Small intestine (tissue), 7 donors: ENCODE results near the gene OBSCN. TPM values are rescaled to one million over a fixed set of nuclear protein-coding genes. Genes with fewer than 3 reads are reported as not detected.
"Not testable (repeated sequence)": the region's sequence is repeated elsewhere in the genome, so short reads cannot be mapped to it uniquely, and the experiment has no call there.

ENCODE experiments used
- DNase-seq, 2 donors: peaks; one replicate each; pipeline versions ENCODE4 v3.0.0 to v3.0.0-alpha.2; 2013
- FAIRE-seq: peaks from 2 replicates; lab custom pipeline; 2012; peaks lifted over from hg19 to GRCh38; lab: Jason Lieb, UNC
- H3K27ac ChIP-seq, 3 donors: one replicate each; pipeline ENCODE4 v1.5.1; 2013; ENCODE audit warnings: low read length in 2 of 3, mild to moderate bottlenecking in 2 of 3, control low read depth in 1 of 3, inconsistent platforms in 1 of 3, low read depth in 1 of 3, moderate library complexity in 1 of 3
- H3K27me3 ChIP-seq, 3 donors: one replicate each; pipeline ENCODE4 v1.6.1; 2013; ENCODE audit warnings: low read length in 3 of 3, inconsistent platforms in 1 of 3; ENCODE audit not compliant: control insufficient read depth in 3 of 3, insufficient read depth in 3 of 3
- H3K36me3 ChIP-seq, 3 donors: one replicate each; pipeline ENCODE4 v1.6.1; 2013; ENCODE audit warnings: low read length in 3 of 3, inconsistent platforms in 1 of 3, low read depth in 1 of 3, mild to moderate bottlenecking in 1 of 3, moderate library complexity in 1 of 3; ENCODE audit not compliant: control insufficient read depth in 3 of 3, insufficient read depth in 2 of 3
- H3K4me1 ChIP-seq, 3 donors: one replicate each; pipeline ENCODE4 v1.6.1; 2013; ENCODE audit warnings: low read length in 2 of 3, inconsistent platforms in 1 of 3, low read depth in 1 of 3, mild to moderate bottlenecking in 1 of 3, moderate library complexity in 1 of 3; ENCODE audit not compliant: control insufficient read depth in 3 of 3, insufficient read depth in 2 of 3
- H3K4me3 ChIP-seq, 3 donors: one replicate each; pipeline ENCODE4 v1.5.1; 2013; ENCODE audit warnings: low read length in 3 of 3, control low read depth in 1 of 3, inconsistent platforms in 1 of 3, low read depth in 1 of 3, mild to moderate bottlenecking in 1 of 3, moderate library complexity in 1 of 3
- H3K9me3 ChIP-seq, 2 donors: one replicate each; pipeline ENCODE4 v1.6.1; 2013; ENCODE audit warnings: low read depth in 1 of 2, low read length in 1 of 2; ENCODE audit not compliant: control insufficient read depth in 2 of 2, insufficient read depth in 1 of 2
- WGBS, 3 donors: extraction: QIAGEN DNeasy Blood & Tissue Kit; methylation state at CpG; one replicate each; pipeline ENCODE4 v1.1.7; 2013; 5-methylcytosine and 5-hydroxymethylcytosine counted together
- polyA plus RNA-seq, 4 donors: library from polyadenylated mRNA; stranded (reverse) in 3 of 4; unstranded in 1 of 4; fragments of 200-250 nt in 3 of 4; fragments of 120-200 nt in 1 of 4; gene quantifications; one replicate each; pipeline versions ENCODE4 v1.2.1 to v1.2.3, GENCODE V29; 2013
- donor health status: healthy with polysubstance abuse.
- donor health status: control.
- donor health status: control.
- donor health status: Bipolar disorder and iron deficiency.
- donor health status: healthy.

The OBSCN gene
- polyA plus RNA-seq, 4 donors = 3.6 to 36.2 (median 5.7) TPM

GRCh38 chr1:228180271-228180958, 27.4 kb upstream of the OBSCN start:
- Histone ChIP-seq H3K4me3 (no peak overlapping the region), H3K36me3 (peaks cover 0 to 34% (median 0%) of the 10 kb centered on the region in 3 donors), H3K27me3 (no peaks in the 10 kb centered on the region), H3K27ac (no peak overlapping the region), H3K9me3 (no peaks in the 10 kb centered on the region), H3K4me1 (no peaks in the 10 kb centered on the region)
- DNase-seq = no peak
- FAIRE-seq = no peak
- 80 to 89% (median 84%) methylated on average over 4 of the region's 4 CpGs for WGBS, 3 donors

GRCh38 chr1:228180959-228181644, 26.7 kb upstream of the OBSCN start:
- FAIRE-seq (no peak), DNase-seq (no peak)
- Histone ChIP-seq H3K4me1 (no peaks in the 10 kb centered on the region), H3K27me3 (no peaks in the 10 kb centered on the region), H3K4me3 (no peak overlapping the region), H3K27ac (no peak overlapping the region), H3K36me3 (peaks cover 0 to 27% (median 0%) of the 10 kb centered on the region in 3 donors), H3K9me3 (no peaks in the 10 kb centered on the region)
- 93 to 98% (median 93%) methylated on average over 7 of the region's 7 CpGs for WGBS, 3 donors

GRCh38 chr1:228181645-228182034, 26.2 kb upstream of the OBSCN start:
- Histone ChIP-seq H3K4me1 (no peaks in the 10 kb centered on the region), H3K27me3 (no peaks in the 10 kb centered on the region), H3K27ac (no peak overlapping the region), H3K4me3 (no peak overlapping the region), H3K36me3 (peaks cover 0 to 22% (median 0%) of the 10 kb centered on the region in 3 donors), H3K9me3 (no peaks in the 10 kb centered on the region)
- 89 to 93% (median 92%) methylated on average over 9 of the region's 9 CpGs for WGBS, 3 donors
- FAIRE-seq (no peak), DNase-seq (no peak)

- 78 to 91% (median 89%) methylated on average over 25 to 32 of the region's 32 CpGs for WGBS, 3 donors
- no peaks in the 10 kb centered on the region for H3K9me3 ChIP-seq
- no peaks in the 10 kb centered on the region for H3K4me1 ChIP-seq
- H3K27me3 ChIP-seq = no peaks in the 10 kb centered on the region
- no peak overlapping the region for H3K27ac ChIP-seq
- FAIRE-seq (no peak), DNase-seq (no peak)
- no peak overlapping the region for H3K4me3 ChIP-seq
- H3K36me3 ChIP-seq = peaks cover 0 to 18% (median 0%) of the 10 kb centered on the region in 3 donors
Observed at GRCh38 chr1:228182296-228183030, 25.4 kb upstream of the OBSCN start.

- no peaks in the 10 kb centered on the region for H3K4me1 ChIP-seq
- no peaks in the 10 kb centered on the region for H3K9me3 ChIP-seq
- H3K36me3 ChIP-seq = peaks cover 0 to 7% (median 0%) of the 10 kb centered on the region in 3 donors
- FAIRE-seq = no peak
- H3K27ac ChIP-seq = no peak overlapping the region
- DNase-seq = no peak
- no peaks in the 10 kb centered on the region for H3K27me3 ChIP-seq
- H3K4me3 ChIP-seq = no peak overlapping the region
- WGBS, 3 donors = 83 to 90% (median 86%) methylated on average over 7 of the region's 7 CpGs
Observed at GRCh38 chr1:228184152-228184551, 23.7 kb upstream of the OBSCN start.

GRCh38 chr1:228185641-228185965, 22.2 kb upstream of the OBSCN start:
- Histone ChIP-seq H3K4me3 (no peak overlapping the region), H3K36me3 (peaks cover 0 to 7% (median 0%) of the 10 kb centered on the region in 3 donors), H3K4me1 (no peaks in the 10 kb centered on the region), H3K9me3 (no peaks in the 10 kb centered on the region), H3K27me3 (no peaks in the 10 kb centered on the region), H3K27ac (no peak overlapping the region)
- FAIRE-seq = no peak
- 69 to 81% (median 72%) methylated on average over 11 of the region's 11 CpGs for WGBS, 3 donors
- DNase-seq = peak in 1 of 2 donors; percentile 29

- not testable (repeated sequence) for H3K27ac ChIP-seq, H3K4me3 ChIP-seq, FAIRE-seq, H3K36me3 ChIP-seq, DNase-seq, H3K4me1 ChIP-seq, H3K9me3 ChIP-seq, H3K27me3 ChIP-seq
- 80 to 88% (median 86%) methylated on average over 2 of the region's 2 CpGs for WGBS, 3 donors
Observed at GRCh38 chr1:228188249-228188648, 19.6 kb upstream of the OBSCN start.

- Histone ChIP-seq H3K27me3 (no peaks in the 10 kb centered on the region), H3K9me3 (no peaks in the 10 kb centered on the region), H3K4me3 (no peak overlapping the region), H3K27ac (no peak overlapping the region), H3K4me1 (no peaks in the 10 kb centered on the region), H3K36me3 (no peaks in the 10 kb centered on the region)
- FAIRE-seq (no peak), DNase-seq (no peak)
- 90 to 94% (median 90%) methylated on average over 14 of the region's 14 CpGs for WGBS, 3 donors
Observed at GRCh38 chr1:228190182-228190581, 17.7 kb upstream of the OBSCN start.
